ENCODE results near the gene DALRD3.

Gene DALRD3

DNA sequence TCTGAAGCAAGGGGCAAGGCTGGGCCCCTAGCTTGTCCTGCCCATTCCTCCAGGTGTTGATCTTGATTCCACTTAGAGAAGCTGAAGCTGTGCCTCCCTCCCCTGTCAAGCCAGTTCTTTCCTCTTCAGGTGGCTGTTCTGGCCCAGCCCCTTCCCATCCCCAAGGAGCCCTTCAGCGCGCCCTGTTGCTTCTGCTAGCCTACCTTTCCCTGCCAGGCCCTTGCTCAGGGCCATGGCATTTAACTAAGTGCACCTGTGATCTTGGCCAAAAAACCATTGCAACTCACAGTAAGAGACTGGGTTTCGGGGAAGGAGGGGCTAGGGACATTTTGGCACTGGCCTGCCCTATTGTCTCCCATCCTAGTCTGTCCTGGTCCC, 13.1 kb downstream of the DALRD3 start:
- H3K4me1 ChIP-seq (ENCODE audit: control insufficient read depth, insufficient read depth, low read length): peaks cover 8% of the 10 kb centered on the region
- no peak overlapping the region for H3K27ac ChIP-seq (ENCODE audit: insufficient read depth, low read depth, low read length, poor library complexity, severe bottlenecking)
- peaks cover 6% of the 10 kb centered on the region for H3K36me3 ChIP-seq (ENCODE audit: control insufficient read depth, insufficient read depth, low read length)
- H3K27me3 ChIP-seq (ENCODE audit: control insufficient read depth, insufficient read depth, low read length, poor library complexity, severe bottlenecking): no peaks in the 10 kb centered on the region
- WGBS, 2 experiments: 90 to 98% methylated on average over 3 of the region's 3 CpGs
- H3K9me3 ChIP-seq (ENCODE audit: control insufficient read depth, low read length): no peaks in the 10 kb centered on the region
- H3K4me3 ChIP-seq (ENCODE audit: insufficient read depth, low read depth, low read length): no peak overlapping the region

DNA sequence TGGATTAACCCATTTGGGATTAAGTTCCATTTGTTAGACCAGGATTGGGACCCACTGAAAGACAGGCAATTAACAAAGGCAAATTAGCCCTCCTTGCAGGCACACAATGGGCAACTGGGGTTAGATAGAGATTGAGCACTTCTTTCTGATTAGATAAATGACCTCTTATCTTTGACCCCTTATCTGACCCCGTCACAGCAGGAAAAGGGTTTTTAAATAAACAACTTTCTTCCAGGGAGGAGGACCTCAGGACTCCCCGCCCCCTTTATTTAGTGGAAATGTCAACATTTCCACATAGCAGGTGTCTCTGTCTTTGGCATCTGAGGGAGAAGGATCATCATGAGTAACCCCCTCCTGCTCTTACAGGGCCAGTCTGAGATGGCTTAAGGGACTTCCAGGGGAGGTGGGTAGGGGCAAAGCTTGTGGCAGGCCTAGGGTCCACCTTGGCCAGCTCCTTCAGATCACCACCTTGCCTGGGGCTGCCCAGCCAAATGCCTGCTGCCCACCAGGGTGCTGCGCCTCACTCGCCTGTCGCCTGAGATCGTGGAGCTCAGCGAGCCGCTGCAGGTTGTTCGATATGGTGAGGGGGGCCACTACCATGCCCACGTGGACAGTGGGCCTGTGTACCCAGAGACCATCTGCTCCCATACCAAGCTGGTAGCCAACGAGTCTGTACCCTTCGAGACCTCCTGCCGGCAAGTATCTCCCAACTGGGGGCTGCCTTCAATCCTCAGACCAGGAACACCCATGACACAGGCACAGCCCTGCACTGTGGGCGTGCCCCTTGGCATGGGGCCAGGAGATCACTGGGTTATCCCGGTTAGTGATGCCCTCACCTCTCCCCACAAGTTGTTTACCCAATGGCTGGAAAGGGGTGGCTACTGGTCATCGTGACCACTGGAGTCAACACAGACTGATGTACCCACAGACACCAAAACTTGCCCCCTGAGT, 13.8 kb downstream of the DALRD3 start:
- 94% methylated on average over 16 of the region's 16 CpGs for WGBS, 2 experiments
- Histone ChIP-seq H3K36me3 (ENCODE audit: control insufficient read depth, insufficient read depth, low read length) (peaks cover 6% of the 10 kb centered on the region), H3K4me3 (ENCODE audit: insufficient read depth, low read depth, low read length) (no peak overlapping the region), H3K4me1 (ENCODE audit: control insufficient read depth, insufficient read depth, low read length) (peaks cover 12% of the 10 kb centered on the region), H3K27me3 (ENCODE audit: control insufficient read depth, insufficient read depth, low read length, poor library complexity, severe bottlenecking) (no peaks in the 10 kb centered on the region), H3K9me3 (ENCODE audit: control insufficient read depth, low read length) (no peaks in the 10 kb centered on the region), H3K27ac (ENCODE audit: insufficient read depth, low read depth, low read length, poor library complexity, severe bottlenecking) (no peak overlapping the region)

DNA sequence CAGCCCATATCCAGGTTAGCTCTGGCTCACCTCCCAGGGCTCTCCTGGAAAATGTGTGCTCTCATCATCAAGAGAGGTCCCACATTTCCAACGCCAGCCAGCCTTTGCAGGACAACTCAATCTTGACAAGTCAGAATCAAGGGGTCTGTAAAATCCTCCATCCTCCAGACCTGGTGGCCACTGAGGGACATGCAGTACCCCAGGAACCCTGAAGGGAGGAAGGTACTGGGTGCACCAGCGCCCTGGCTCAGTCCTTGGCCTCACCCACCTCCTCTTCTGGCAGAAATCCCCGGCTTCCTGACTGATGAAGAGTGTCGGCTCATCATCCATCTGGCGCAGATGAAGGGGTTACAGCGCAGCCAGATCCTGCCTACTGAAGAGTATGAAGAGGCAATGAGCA, 17.2 kb downstream of the DALRD3 start:
- no peak overlapping the region for H3K27ac ChIP-seq (ENCODE audit: insufficient read depth, low read depth, low read length, poor library complexity, severe bottlenecking)
- WGBS, 2 experiments: 92 to 96% methylated on average over 6 of the region's 6 CpGs
- peaks cover 26% of the 10 kb centered on the region for H3K4me1 ChIP-seq (ENCODE audit: control insufficient read depth, insufficient read depth, low read length)
- no peaks in the 10 kb centered on the region for H3K36me3 ChIP-seq (ENCODE audit: control insufficient read depth, insufficient read depth, low read length)
- no peaks in the 10 kb centered on the region for H3K9me3 ChIP-seq (ENCODE audit: control insufficient read depth, low read length)
- H3K4me3 ChIP-seq (ENCODE audit: insufficient read depth, low read depth, low read length): no peak overlapping the region
- H3K27me3 ChIP-seq (ENCODE audit: control insufficient read depth, insufficient read depth, low read length, poor library complexity, severe bottlenecking): no peaks in the 10 kb centered on the region

DNA sequence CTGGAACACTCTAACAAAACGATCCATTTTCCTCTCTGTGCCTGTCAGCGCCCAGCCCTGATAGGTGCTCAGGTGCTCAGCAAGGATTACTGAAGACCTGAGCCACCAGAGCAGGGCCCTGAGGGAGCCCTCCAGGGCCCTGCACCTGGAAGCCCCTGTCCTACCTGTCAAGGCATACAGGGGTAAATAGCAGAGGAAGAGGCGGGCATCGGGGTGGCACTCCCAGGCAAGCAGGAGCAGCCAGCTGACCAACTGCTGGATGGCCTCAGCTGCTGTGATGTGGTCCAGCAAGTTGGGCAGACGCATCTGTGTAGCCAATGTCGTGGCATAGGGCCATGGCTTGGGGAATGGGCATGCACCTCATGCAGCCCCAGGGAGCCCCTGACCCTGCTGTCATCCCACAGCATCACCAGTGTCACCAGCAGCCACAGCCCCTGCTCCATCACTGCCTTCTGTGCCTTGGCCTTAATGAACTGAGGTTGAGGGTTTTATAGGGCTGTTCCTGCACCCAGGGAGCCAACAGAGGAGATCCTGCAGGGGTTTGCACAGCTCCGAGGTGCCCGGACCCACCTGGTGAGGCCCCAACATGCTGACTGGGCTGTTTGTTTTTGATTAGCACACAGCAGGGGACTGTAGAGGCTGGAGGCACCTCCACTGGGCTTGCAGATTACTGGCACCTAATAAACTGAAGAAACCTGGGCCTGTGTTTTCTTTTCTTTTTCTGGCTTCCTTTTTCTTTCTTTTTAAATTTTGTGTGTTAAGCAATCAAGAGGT, 19.1 kb downstream of the DALRD3 start:
- no peak overlapping the region for H3K27ac ChIP-seq (ENCODE audit: insufficient read depth, low read depth, low read length, poor library complexity, severe bottlenecking)

DNA sequence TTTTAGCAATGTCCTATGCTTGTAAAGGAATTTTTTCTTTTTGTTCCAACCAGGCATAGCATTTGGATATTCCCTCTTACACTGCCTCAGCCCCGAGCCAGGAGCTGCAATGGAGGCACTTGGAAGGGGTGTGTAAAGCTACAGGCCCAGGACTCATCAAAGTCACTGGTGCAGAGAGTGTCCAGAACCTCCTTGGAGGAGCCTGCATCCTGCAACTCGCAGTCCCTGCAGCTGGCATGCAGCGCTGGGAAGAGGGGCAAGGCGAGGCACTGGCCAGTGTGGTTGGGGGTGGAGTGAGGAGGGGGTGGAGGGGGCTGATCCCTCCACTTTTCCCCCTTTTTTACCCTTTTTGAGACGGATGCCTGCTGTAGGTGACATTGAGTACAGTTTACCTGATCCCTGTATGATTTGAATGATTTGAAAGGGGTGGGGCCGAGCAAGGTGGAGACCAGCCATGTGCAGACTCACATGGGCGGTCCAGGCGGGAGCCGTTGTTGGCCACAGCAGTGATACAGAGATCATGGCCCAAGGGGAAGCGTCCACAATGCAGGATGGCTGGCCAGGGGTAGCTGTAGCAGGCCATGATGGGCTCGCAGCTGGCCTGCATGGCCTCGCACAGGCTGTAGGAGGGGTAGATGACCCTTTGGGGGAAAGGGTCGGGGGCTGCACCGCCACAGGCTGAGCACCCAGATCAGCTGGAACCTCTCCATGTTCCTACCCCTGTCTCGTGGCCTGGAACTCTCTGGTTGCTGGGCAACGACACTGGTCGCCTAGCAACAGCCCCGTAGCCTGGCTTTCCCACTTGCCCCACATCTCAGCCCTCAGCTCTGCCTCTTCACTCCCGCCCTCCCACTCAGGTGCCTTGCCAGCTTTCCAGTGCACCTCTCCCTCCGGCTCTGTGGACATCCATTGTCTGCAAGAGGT, 20.4 kb downstream of the DALRD3 start:
- Histone ChIP-seq H3K4me1 (ENCODE audit: control insufficient read depth, insufficient read depth, low read length) (peaks cover 26% of the 10 kb centered on the region), H3K4me3 (ENCODE audit: insufficient read depth, low read depth, low read length) (no peak overlapping the region), H3K27ac (ENCODE audit: insufficient read depth, low read depth, low read length, poor library complexity, severe bottlenecking) (no peak overlapping the region), H3K27me3 (ENCODE audit: control insufficient read depth, insufficient read depth, low read length, poor library complexity, severe bottlenecking) (no peaks in the 10 kb centered on the region), H3K9me3 (ENCODE audit: control insufficient read depth, low read length) (no peaks in the 10 kb centered on the region), H3K36me3 (ENCODE audit: control insufficient read depth, insufficient read depth, low read length) (no peaks in the 10 kb centered on the region)
- 80 to 81% methylated on average over 20 of the region's 20 CpGs for WGBS, 2 experiments

More for the DNA sequence above, 19.1 kb downstream of the DALRD3 start:
- Histone ChIP-seq H3K4me1 (ENCODE audit: control insufficient read depth, insufficient read depth, low read length) (peaks cover 26% of the 10 kb centered on the region), H3K36me3 (ENCODE audit: control insufficient read depth, insufficient read depth, low read length) (no peaks in the 10 kb centered on the region), H3K4me3 (ENCODE audit: insufficient read depth, low read depth, low read length) (no peak overlapping the region), H3K9me3 (ENCODE audit: control insufficient read depth, low read length) (no peaks in the 10 kb centered on the region), H3K27me3 (ENCODE audit: control insufficient read depth, insufficient read depth, low read length, poor library complexity, severe bottlenecking) (no peaks in the 10 kb centered on the region)
- 83 to 84% methylated on average over 8 of the region's 8 CpGs for WGBS, 2 experiments

DNA sequence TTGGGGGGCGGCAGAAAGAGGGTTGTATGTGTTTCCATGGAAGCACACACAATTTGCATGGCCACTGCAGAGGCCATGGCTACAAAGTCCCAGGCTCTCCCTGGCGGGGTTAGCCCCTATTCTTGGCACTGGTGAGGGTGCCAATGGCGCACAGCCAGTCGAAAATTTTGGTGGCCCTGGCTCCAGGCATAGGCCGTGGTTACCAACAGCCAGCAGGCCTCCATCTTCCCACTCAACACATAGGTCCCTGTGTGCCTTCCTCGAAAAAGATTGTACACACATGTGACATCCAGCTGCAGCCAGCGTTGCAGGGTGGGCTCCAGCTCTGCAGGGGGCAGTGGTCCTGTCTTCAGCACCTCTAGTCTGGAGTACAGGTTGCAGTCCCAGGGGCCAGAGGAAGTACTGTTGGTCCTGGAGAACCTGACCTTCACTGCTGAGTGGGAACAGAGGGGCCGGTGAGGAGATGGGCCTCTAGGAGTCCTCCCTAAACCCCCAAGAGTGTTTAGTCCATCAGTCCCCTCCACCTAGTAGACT, 21.2 kb downstream of the DALRD3 start:
- Histone ChIP-seq H3K27ac (ENCODE audit: insufficient read depth, low read depth, low read length, poor library complexity, severe bottlenecking) (no peak overlapping the region), H3K27me3 (ENCODE audit: control insufficient read depth, insufficient read depth, low read length, poor library complexity, severe bottlenecking) (no peaks in the 10 kb centered on the region), H3K4me1 (ENCODE audit: control insufficient read depth, insufficient read depth, low read length) (peaks cover 26% of the 10 kb centered on the region), H3K36me3 (ENCODE audit: control insufficient read depth, insufficient read depth, low read length) (no peaks in the 10 kb centered on the region), H3K4me3 (ENCODE audit: insufficient read depth, low read depth, low read length) (no peak overlapping the region), H3K9me3 (ENCODE audit: control insufficient read depth, low read length) (no peaks in the 10 kb centered on the region)
- 93 to 97% methylated on average over 8 of the region's 8 CpGs for WGBS, 2 experiments

DNA sequence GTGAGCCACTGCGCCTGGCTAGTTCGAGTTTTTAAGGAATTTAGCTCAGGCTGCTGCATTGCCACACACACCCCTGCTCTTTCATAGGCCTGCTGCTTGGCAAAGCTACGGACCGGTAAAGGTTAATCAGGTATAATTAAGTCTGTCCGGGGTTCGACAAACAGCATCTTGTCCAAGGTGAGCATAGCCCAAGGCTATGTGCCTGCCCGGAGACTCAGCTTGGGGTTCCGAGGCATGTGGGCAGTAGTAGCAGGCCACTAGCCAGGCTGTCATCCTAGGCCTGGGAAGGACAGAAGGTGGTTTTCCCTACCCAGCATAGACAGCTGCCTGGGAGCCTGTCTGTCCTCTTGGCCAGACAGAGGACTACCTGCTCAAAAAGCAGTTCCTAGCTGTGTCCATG, 21.7 kb downstream of the DALRD3 start:
- WGBS, 2 experiments: 94 to 95% methylated on average over 8 of the region's 8 CpGs
- H3K27ac ChIP-seq (ENCODE audit: insufficient read depth, low read depth, low read length, poor library complexity, severe bottlenecking): no peak overlapping the region
- H3K27me3 ChIP-seq (ENCODE audit: control insufficient read depth, insufficient read depth, low read length, poor library complexity, severe bottlenecking): no peaks in the 10 kb centered on the region
- no peak overlapping the region for H3K4me3 ChIP-seq (ENCODE audit: insufficient read depth, low read depth, low read length)
- H3K9me3 ChIP-seq (ENCODE audit: control insufficient read depth, low read length): no peaks in the 10 kb centered on the region
- no peaks in the 10 kb centered on the region for H3K36me3 ChIP-seq (ENCODE audit: control insufficient read depth, insufficient read depth, low read length)
- H3K4me1 ChIP-seq (ENCODE audit: control insufficient read depth, insufficient read depth, low read length): peaks cover 27% of the 10 kb centered on the region

DNA sequence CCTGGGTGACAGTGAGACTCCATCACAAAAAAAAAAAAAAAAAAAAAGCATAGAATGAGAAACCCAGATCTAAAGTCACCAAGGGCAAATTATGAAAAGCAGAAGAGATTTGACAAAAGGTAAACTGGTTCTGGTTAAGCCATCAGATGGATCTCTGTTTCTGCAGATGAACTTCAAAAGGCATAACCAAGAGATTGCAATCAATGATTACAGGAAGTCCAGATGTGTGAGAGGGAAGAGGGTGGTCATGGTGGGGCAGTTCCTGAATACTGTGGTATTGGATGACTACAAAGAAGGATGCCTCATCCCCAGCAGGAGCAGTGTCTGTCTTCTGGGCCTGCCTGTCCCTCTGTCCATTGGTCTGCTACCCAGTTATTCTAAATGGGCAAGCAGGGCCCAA, 24.5 kb downstream of the DALRD3 start:
- Histone ChIP-seq H3K27ac (ENCODE audit: insufficient read depth, low read depth, low read length, poor library complexity, severe bottlenecking) (no peak overlapping the region), H3K4me1 (ENCODE audit: control insufficient read depth, insufficient read depth, low read length) (peaks cover 32% of the 10 kb centered on the region), H3K4me3 (ENCODE audit: insufficient read depth, low read depth, low read length) (no peak overlapping the region), H3K36me3 (ENCODE audit: control insufficient read depth, insufficient read depth, low read length) (no peaks in the 10 kb centered on the region), H3K9me3 (ENCODE audit: control insufficient read depth, low read length) (no peaks in the 10 kb centered on the region), H3K27me3 (ENCODE audit: control insufficient read depth, insufficient read depth, low read length, poor library complexity, severe bottlenecking) (no peaks in the 10 kb centered on the region)

DNA sequence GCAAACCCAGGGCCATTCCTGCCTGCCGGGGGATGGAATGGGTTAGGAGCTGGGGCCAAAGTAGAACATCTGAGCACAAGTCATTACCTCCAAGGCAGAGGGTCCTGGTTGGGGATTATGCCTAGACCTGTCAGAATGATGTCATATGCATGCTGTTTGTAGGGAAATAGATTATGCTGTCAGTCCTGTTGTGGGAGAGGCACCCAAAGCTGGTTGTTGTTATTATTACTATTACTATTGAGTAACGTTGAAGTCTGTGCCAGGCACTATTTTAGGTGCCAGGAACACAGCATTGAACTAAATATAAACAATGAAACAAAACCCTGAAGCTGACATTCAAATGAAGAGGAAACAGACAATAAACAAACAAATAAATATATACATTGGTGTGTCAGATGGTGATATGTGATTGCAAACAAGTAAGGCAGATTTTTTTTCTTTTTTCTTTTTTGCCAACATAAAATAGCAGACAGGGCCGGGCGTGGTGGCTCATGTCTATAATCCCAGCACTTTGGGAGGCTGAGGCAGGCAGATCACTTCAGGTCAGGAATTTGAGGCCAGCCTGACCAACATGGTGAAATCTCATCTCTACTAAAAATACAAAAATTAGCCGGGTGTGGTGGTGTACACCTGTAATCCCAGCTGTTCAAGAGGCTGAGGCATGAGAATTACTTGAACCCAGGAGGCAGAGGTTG, 26.4 kb downstream of the DALRD3 start:
- Histone ChIP-seq H3K4me1 (ENCODE audit: control insufficient read depth, insufficient read depth, low read length) (peaks cover 18% of the 10 kb centered on the region), H3K36me3 (ENCODE audit: control insufficient read depth, insufficient read depth, low read length) (no peaks in the 10 kb centered on the region), H3K4me3 (ENCODE audit: insufficient read depth, low read depth, low read length) (no peak overlapping the region), H3K27me3 (ENCODE audit: control insufficient read depth, insufficient read depth, low read length, poor library complexity, severe bottlenecking) (no peaks in the 10 kb centered on the region), H3K27ac (ENCODE audit: insufficient read depth, low read depth, low read length, poor library complexity, severe bottlenecking) (no peak overlapping the region), H3K9me3 (ENCODE audit: control insufficient read depth, low read length) (no peaks in the 10 kb centered on the region)
- WGBS, 2 experiments: 93 to 98% methylated on average over 4 to 5 of the region's 5 CpGs
